ENCODE data around the gene MYCBPAP. TPM values are rescaled to one million over a fixed set of nuclear protein-coding genes. Genes with fewer than 3 reads are reported as not detected.

MYCBPAP gene
- polyA plus RNA-seq, 10 donors = 0.44 to 1.2 (median 0.97) TPM

GRCh38 chr17:50536683-50537646 is 28.7 kb downstream of the MYCBPAP start:
- no peak for DNase-seq

GRCh38 chr17:50537721-50538548 is 29.7 kb downstream of the MYCBPAP start:
- DNase-seq = no peak

- DNase-seq = no peak
These were observed 30.5 kb downstream of the MYCBPAP start for GRCh38 chr17:50538549-50539410.

- no peak for DNase-seq
These were observed 31.7 kb downstream of the MYCBPAP start for GRCh38 chr17:50539762-50540559.

- no peak for DNase-seq
These were observed 32.5 kb downstream of the MYCBPAP start for GRCh38 chr17:50540560-50541401.

- no peak for DNase-seq
These were observed 33.1 kb downstream of the MYCBPAP start for GRCh38 chr17:50541402-50541715.

GRCh38 chr17:50541716-50542688 is 33.8 kb downstream of the MYCBPAP start:
- DNase-seq = peak; percentile 79 to 95 (median 87)

GRCh38 chr17:50542795-50543774 is 34.8 kb downstream of the MYCBPAP start:
- no peak for DNase-seq

- no peak for DNase-seq
These were observed 36.3 kb downstream of the MYCBPAP start for GRCh38 chr17:50544516-50544915.

- DNase-seq = no peak
These were observed 37.1 kb downstream of the MYCBPAP start for GRCh38 chr17:50545311-50545710.

GRCh38 chr17:50546701-50547034 is 38.4 kb downstream of the MYCBPAP start:
- DNase-seq = no peak

GRCh38 chr17:50547035-50547735 is 38.9 kb downstream of the MYCBPAP start, which contains the start of gene SPATA20:
TSS of gene SPATA20 (plus strand) at chr17:50547174. CDS start at chr17:50547209, 35 bp downstream.
- DNase-seq = peak; percentile 86 to 94 (median 88)

GRCh38 chr17:50547736-50548083 is 39.5 kb downstream of the MYCBPAP start:
- no peak for DNase-seq

- no peak for DNase-seq
These were observed 40.6 kb downstream of the MYCBPAP start for GRCh38 chr17:50548831-50549230.

- DNase-seq = no peak
These were observed 41.2 kb downstream of the MYCBPAP start for GRCh38 chr17:50549256-50549941.

GRCh38 chr17:50549969-50550368 is 41.7 kb downstream of the MYCBPAP start:
- DNase-seq = no peak
